Right ventricle myocardium inferior (tissue), 1 donor: ENCODE data around the gene MYADM. TPM values are rescaled to one million over a fixed set of nuclear protein-coding genes. Genes with fewer than 3 reads are reported as not detected.
"Not testable (repeated sequence)": the region's sequence is repeated elsewhere in the genome, so short reads cannot be mapped to it uniquely, and the experiment has no call there.

Source experiments
- ATAC-seq: fragments of 200-7000 bp; cut with Tn5 transposase; one replicate; pipeline ENCODE4 v1.9.1; 2020; ENCODE audit warnings: mild to moderate bottlenecking, moderate library complexity
- DNase-seq: peaks from one replicate; pipeline ENCODE4 v3.0.0; 2021; ENCODE audit errors: missing footprints
- intact Hi-C: fragments of 100-400 bp; cut with DNase I; formaldehyde crosslinking; loops from one replicate; pipeline ENCODE4 v1.11.0; 2022
- total RNA-seq: library from RNA; stranded (reverse); fragmentation: NEBNext Ultra II Directional; extraction: Animal tissue kit (Norgen Biotek cat#: 25700); gene quantifications from one replicate; pipeline ENCODE4 v1.2.1, GENCODE V29; 2021
- donor health status: DM: no; HTN: yes; CAD: no; lungs with severe emphysema.

Gene MYADM
- total RNA-seq, 1 donor from 2014 or later = 141 TPM

- DNase-seq (peak; percentile 93), ATAC-seq (peak; percentile 62)
- intact Hi-C loops = loop anchor here (5.0 to 10.0 kb wide), 2 partner anchors 326 to 599 kb away; partner anchors contain the start of genes LENG9 and TSEN34
Measured at GRCh38 chr19:53865918-53866864, 1.5 kb upstream of the MYADM start.

- no peak for ATAC-seq
- intact Hi-C loops = loop anchor here (5.0 to 10.0 kb wide), 2 partner anchors 325 to 598 kb away; partner anchors contain the start of genes LENG9 and TSEN34
- peak; percentile 75 for DNase-seq
Measured at GRCh38 chr19:53866865-53867224, 838 bp upstream of the MYADM start.

- intact Hi-C loops = loop anchor here (5.0 to 10.0 kb wide), 2 partner anchors 324 to 597 kb away; partner anchors contain the start of genes LENG9 and TSEN34
- DNase-seq (peak; percentile 86), ATAC-seq (peak; percentile 8)
Measured at GRCh38 chr19:53868091-53868891, 608 bp downstream of the MYADM start.

- ATAC-seq (peak; percentile 69), DNase-seq (peak; percentile 97)
- intact Hi-C loops = loop anchor here (5.0 to 10.0 kb wide), 2 partner anchors 323 to 596 kb away; partner anchors contain the start of genes LENG9 and TSEN34
Measured at GRCh38 chr19:53868892-53869804, 1.5 kb downstream of the MYADM start.

GRCh38 chr19:53869805-53870484 is 2.3 kb downstream of the MYADM start:
- not testable (repeated sequence) for ATAC-seq, DNase-seq
- intact Hi-C loops = loop anchor here (5.0 to 10.0 kb wide), 3 partner anchors 235 to 595 kb away; partner anchors contain the start of genes LENG9, NDUFA3, OSCAR and TSEN34

GRCh38 chr19:53870485-53870844 is 2.8 kb downstream of the MYADM start:
- DNase-seq = peak; percentile 79
- no peak for ATAC-seq
- intact Hi-C loops = loop anchor here (10.0 kb wide), 1 partner anchor 234 kb away; the partner anchor contains the start of genes NDUFA3 and OSCAR

GRCh38 chr19:53871454-53871853 is 3.8 kb downstream of the MYADM start:
- ATAC-seq (no peak), DNase-seq (no peak)
- intact Hi-C loops = loop anchor here (10.0 kb wide), 1 partner anchor 233 kb away; the partner anchor contains the start of genes NDUFA3 and OSCAR

- intact Hi-C loops = loop anchor here (10.0 kb wide), 1 partner anchor 232 kb away; the partner anchor contains the start of genes NDUFA3 and OSCAR
- DNase-seq = no peak
- no peak for ATAC-seq
Measured at GRCh38 chr19:53872762-53873161, 5.1 kb downstream of the MYADM start.

- ATAC-seq (no peak), DNase-seq (no peak)
- intact Hi-C loops = loop anchor here (10.0 kb wide), 1 partner anchor 231 kb away; the partner anchor contains the start of genes NDUFA3 and OSCAR
Measured at GRCh38 chr19:53873773-53874605, 6.3 kb downstream of the MYADM start.

GRCh38 chr19:53874606-53874990 is 6.9 kb downstream of the MYADM start:
- ATAC-seq = no peak
- intact Hi-C loops = loop anchor here (10.0 kb wide), 1 partner anchor 230 kb away; the partner anchor contains the start of genes NDUFA3 and OSCAR
- DNase-seq = no peak

- intact Hi-C loops = loop anchor here (10.0 kb wide), 1 partner anchor 229 kb away; the partner anchor contains the start of genes NDUFA3 and OSCAR
- ATAC-seq (no peak), DNase-seq (no peak)
Measured at GRCh38 chr19:53875602-53876325, 8.1 kb downstream of the MYADM start.

- no peak for ATAC-seq
Measured at GRCh38 chr19:53876651-53877224, 9.1 kb downstream of the MYADM start.

GRCh38 chr19:53877361-53877766 is 9.7 kb downstream of the MYADM start:
- no peak for ATAC-seq
- intact Hi-C loops = loop anchor here (10.0 kb wide), 1 partner anchor 227 kb away; the partner anchor contains the start of genes NDUFA3 and OSCAR
- DNase-seq = no peak

More at GRCh38 chr19:53876651-53877224, 9.1 kb downstream of the MYADM start:
- intact Hi-C loops = loop anchor here (10.0 kb wide), 1 partner anchor 228 kb away; the partner anchor contains the start of genes NDUFA3 and OSCAR
- DNase-seq = no peak

- intact Hi-C loops = loop anchor here (10.0 kb wide), 1 partner anchor 226 kb away; the partner anchor contains the start of genes NDUFA3 and OSCAR
- ATAC-seq (no peak), DNase-seq (no peak)
Measured at GRCh38 chr19:53878776-53879139, 11.1 kb downstream of the MYADM start.
